Panc1 (cell line): ENCODE results near the gene NOSTRIN. TPM values are rescaled to one million over a fixed set of nuclear protein-coding genes. Genes with fewer than 3 reads are reported as not detected.

Source experiments
- ATAC-seq: fragments of 200-7000 bp; cut with Tn5 transposase; 2 replicates; pipeline ENCODE4 v1.9.1; 2020; ENCODE audit warnings: mild to moderate bottlenecking, moderate library complexity
- BruUV-seq: library from RNA; stranded (reverse); fragments of 400-500 nt; replicated peaks from 2 replicates; lab custom pipeline; 2021; lab: Mats Ljungman, UMichigan
- CTCF ChIA-PET: fragments of 300-600 bp; sonication (Branson Sonifier 250); formaldehyde crosslinking; loops from one replicate; lab custom pipeline; 2022; ENCODE audit warnings: antibody characterized with exemption; lab: Charles Lee
- POLR2A ChIA-PET: fragments of 300-600 bp; sonication (Branson Sonifier 250); formaldehyde crosslinking; loops from one replicate; lab custom pipeline; 2022; ENCODE audit warnings: antibody characterized with exemption; lab: Charles Lee
- DNase-seq: peaks from one replicate; pipeline ENCODE4 v3.0.0-alpha.2; 2010; ENCODE audit warnings: low read depth, low spot score
- H3K27ac ChIP-seq: 2 replicates; pipeline ENCODE4 v1.5.1; 2011; ENCODE audit warnings: mild to moderate bottlenecking, low read length, inconsistent platforms
- H3K27me3 ChIP-seq: fragments of 200-500 bp; sonication (Bioruptor generic); 2 replicates; pipeline ENCODE4 v1.6.0; 2014; ENCODE audit warnings: low read length, inconsistent platforms; ENCODE audit not compliant: control insufficient read depth, insufficient read depth
- H3K36me3 ChIP-seq: fragments of 200-500 bp; sonication (Bioruptor generic); 2 replicates; pipeline ENCODE4 v1.5.1; 2014; ENCODE audit warnings: inconsistent platforms, mild to moderate bottlenecking, low read length, moderate library complexity; ENCODE audit not compliant: control insufficient read depth, insufficient read depth
- H3K4me1 ChIP-seq: 2 replicates; pipeline ENCODE4 v1.5.1; 2011; ENCODE audit warnings: inconsistent platforms, mild to moderate bottlenecking, low read length, moderate library complexity; ENCODE audit not compliant: control insufficient read depth, insufficient read depth
- H3K4me3 ChIP-seq, 2 experiments: 2 replicates each; pipeline ENCODE4 v1.5.1; 2011 to 2012; ENCODE audit warnings: low read depth in 2 of 2, low read length in 2 of 2, mild to moderate bottlenecking in 2 of 2, inconsistent platforms in 1 of 2, moderate library complexity in 1 of 2
- H3K9me3 ChIP-seq: fragments of 200-500 bp; sonication (Bioruptor generic); 2 replicates; pipeline ENCODE4 v1.5.1; 2014; ENCODE audit warnings: low read depth, mild to moderate bottlenecking, inconsistent platforms, low read length, moderate library complexity; ENCODE audit not compliant: control insufficient read depth, insufficient read depth
- POLR2AphosphoS5 ChIP-seq: IDR thresholded peaks from 2 replicates; pipeline ENCODE4 v1.6.1; 2012; ENCODE audit warnings: mild to moderate bottlenecking, low read depth, low read length, moderate library complexity
- REST ChIP-seq, 2 experiments: IDR thresholded peaks; 2 replicates each; pipeline ENCODE4 v1.6.1; 2011 to 2012; ENCODE audit warnings: low read depth in 2 of 2, control low read depth in 1 of 2, low read length in 1 of 2, mild to moderate bottlenecking in 1 of 2, moderate library complexity in 1 of 2; ENCODE audit not compliant: insufficient read depth in 1 of 2
- SIN3A ChIP-seq: IDR thresholded peaks from 2 replicates; pipeline ENCODE4 v1.6.1; 2012; ENCODE audit warnings: low read depth, mild to moderate bottlenecking, low read length, moderate library complexity, borderline replicate concordance; ENCODE audit not compliant: insufficient read depth
- TCF7L2 ChIP-seq: IDR thresholded peaks from 2 replicates; pipeline ENCODE4 v1.6.1; 2011; ENCODE audit warnings: mild to moderate bottlenecking, low read depth, low read length, inconsistent platforms
- in situ Hi-C: cut with HindIII; loops from 2 replicates; pipeline ENCODE4 v1.10.0; 2016; ENCODE audit warnings: low sequenced_read_pairs, low pct_unique_long_range_greater_than_20kb
- intact Hi-C: fragments of 100-400 bp; cut with micrococcal nuclease; formaldehyde crosslinking; loops from one replicate; pipeline ENCODE4 v1.10.0; 2022; ENCODE audit not compliant: unreplicated experiment
- total RNA-seq: library from RNA; stranded (reverse); gene quantifications from one replicate; pipeline ENCODE4 v1.2.1, GENCODE V29; 2021; ENCODE audit not compliant: unreplicated experiment
- TF ChIP-seq, protein P1 (sequence below): fragments of 450-650 bp; IDR thresholded peaks from 2 replicates; pipeline ENCODE4 v1.5.1; 2017; ENCODE audit warnings: mild to moderate bottlenecking

The NOSTRIN gene
- total RNA-seq, 1 experiment from 2014 or later: not detected

GRCh38 chr2:168809537-168809936 lies 7.1 kb downstream of the NOSTRIN start:
- ATAC-seq: no peak
- no TSS peak for BruUV-seq
- in situ Hi-C loops: no loop called here

GRCh38 chr2:168810235-168810634 lies 7.8 kb downstream of the NOSTRIN start:
- TF ChIP-seq TCF7L2: no peak
- TF ChIP-seq, protein P1, sequence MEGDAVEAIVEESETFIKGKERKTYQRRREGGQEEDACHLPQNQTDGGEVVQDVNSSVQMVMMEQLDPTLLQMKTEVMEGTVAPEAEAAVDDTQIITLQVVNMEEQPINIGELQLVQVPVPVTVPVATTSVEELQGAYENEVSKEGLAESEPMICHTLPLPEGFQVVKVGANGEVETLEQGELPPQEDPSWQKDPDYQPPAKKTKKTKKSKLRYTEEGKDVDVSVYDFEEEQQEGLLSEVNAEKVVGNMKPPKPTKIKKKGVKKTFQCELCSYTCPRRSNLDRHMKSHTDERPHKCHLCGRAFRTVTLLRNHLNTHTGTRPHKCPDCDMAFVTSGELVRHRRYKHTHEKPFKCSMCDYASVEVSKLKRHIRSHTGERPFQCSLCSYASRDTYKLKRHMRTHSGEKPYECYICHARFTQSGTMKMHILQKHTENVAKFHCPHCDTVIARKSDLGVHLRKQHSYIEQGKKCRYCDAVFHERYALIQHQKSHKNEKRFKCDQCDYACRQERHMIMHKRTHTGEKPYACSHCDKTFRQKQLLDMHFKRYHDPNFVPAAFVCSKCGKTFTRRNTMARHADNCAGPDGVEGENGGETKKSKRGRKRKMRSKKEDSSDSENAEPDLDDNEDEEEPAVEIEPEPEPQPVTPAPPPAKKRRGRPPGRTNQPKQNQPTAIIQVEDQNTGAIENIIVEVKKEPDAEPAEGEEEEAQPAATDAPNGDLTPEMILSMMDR: no peak
- TF ChIP-seq REST (IDR thresholded peaks at IDR 0.05; ENCODE audit: insufficient read depth in 1 of 2, low read depth in 2 of 2, low read length in 1 of 2): no peak
- TF ChIP-seq POLR2AphosphoS5: no peak
- no peak for TF ChIP-seq SIN3A
- intact Hi-C loops (no loop called here), in situ Hi-C loops (no loop called here)
- ChIA-PET POLR2A (no interaction called here), CTCF (no interaction called here)
- H3K4me3 ChIP-seq: no peak overlapping the region
- H3K36me3 ChIP-seq: no peaks in the 10 kb centered on the region
- no peaks in the 10 kb centered on the region for H3K9me3 ChIP-seq
- BruUV-seq: no TSS peak
- H3K4me1 ChIP-seq: no peaks in the 10 kb centered on the region
- ATAC-seq (no peak), DNase-seq (no peak)
- H3K27ac ChIP-seq: no peak overlapping the region
- H3K27me3 ChIP-seq: no peaks in the 10 kb centered on the region; the same call in 1 of the 2 replicates

More at GRCh38 chr2:168809537-168809936, 7.1 kb downstream of the NOSTRIN start:
- DNase-seq: no peak
- Histone ChIP-seq H3K36me3 (no peaks in the 10 kb centered on the region), H3K9me3 (no peaks in the 10 kb centered on the region), H3K27me3 (peaks cover 2% of the 10 kb centered on the region; the same call in 1 of the 2 replicates), H3K4me3 (no peak overlapping the region), H3K27ac (no peak overlapping the region), H3K4me1 (no peaks in the 10 kb centered on the region)
- TF ChIP-seq SIN3A (no peak), TCF7L2 (no peak), POLR2AphosphoS5 (no peak)
- TF ChIP-seq, protein P1: no peak
- ChIA-PET POLR2A (no interaction called here), CTCF (no interaction called here)
- intact Hi-C loops: no loop called here
